Non-pigmented ciliary epithelial cell (primary cell): ENCODE measurements around the gene PPY.
"Not testable (repeated sequence)": the region's sequence is repeated elsewhere in the genome, so short reads cannot be mapped to it uniquely, and the experiment has no call there.

Experiments
- DNase-seq: peaks from one replicate; pipeline ENCODE4 v3.0.0-alpha.2; 2010; ENCODE audit warnings: low read depth

Gene PPY

DNA sequence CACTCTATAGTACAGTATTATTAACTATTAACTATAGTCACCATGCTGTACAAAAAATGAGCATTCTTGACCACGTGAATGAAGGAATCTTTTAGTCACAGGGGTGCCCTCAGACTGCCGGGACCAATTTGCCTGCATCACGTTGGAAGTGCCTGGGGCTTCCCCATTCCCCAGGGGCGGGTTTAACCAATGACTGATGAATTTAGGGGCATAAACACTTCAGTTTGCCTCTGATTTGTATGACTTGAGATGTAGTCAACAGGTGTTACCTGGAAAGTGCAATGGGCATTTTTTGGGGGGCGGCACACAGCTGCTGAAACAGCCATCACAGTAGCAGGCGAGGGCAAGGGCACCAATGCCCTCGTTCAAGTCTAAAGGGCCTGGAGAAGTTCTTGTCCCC, 20.2 kb upstream of the PPY start:
- DNase-seq, result no peak

DNA sequence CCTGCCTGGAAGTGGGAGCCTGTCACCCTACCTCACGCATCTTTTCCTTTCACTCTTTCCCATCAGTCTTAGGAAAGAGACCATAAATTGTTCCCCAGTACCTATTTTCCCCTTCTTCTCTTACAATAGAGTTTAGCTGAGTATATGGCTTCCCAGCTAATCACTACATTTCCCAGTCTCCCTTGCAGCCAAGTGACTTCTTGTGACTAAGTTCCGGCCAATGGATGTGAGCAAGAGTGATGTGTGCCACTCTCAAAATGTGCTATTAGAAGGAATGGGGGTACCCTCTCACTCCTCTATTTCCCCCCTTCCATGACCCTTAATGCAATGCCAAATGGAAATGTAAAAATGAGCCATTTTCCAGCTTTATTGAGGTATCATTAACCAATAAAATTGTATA, 19.7 kb upstream of the PPY start:
- DNase-seq, result no peak

DNA sequence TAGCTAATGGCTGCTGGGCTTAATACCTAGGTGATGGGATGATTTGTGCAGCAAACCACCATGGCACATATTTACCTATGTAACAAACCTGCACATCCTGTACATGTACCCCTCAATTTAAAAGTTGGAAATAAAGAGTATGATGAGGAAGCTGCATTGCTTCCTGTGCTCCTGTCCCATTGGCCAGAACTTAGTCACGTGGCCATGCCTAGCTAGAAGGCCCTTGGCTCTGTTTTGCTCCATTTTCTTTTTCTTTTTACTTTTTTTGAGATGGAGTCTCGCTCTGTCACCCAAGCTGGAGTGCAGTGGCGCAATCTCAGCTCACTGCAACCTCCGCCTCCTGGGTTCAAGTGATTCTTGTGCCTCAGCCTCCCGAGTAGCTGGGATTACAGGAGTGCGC, 19.0 kb upstream of the PPY start:
- not testable (repeated sequence) for DNase-seq

DNA sequence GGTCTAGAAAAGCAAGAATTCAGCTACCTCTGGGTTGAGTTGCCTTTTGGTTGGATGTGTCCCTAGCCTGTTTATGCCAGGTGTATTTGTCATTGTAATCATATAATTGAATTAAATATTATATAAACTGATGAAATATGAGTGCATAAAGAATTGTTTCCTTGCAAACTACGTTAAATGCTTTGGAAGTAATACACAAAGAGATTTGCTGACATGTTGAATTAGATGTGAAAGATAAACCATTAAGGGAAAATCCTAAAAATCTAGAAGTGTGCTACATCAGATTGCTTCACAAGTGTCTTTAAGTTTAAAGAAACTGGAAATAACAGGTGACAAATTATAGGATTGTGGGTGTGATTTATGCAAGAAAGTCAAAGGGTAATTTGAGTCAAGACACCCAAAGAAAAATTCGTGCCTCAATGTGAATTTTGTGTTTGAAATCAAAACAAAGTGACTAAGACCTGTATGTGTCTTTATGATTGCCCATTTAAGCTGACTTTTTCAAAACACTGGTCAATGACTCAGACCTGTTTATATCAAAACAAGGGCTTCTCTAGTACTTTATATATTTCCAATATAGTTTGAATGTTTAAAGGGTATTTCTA, 16.6 kb upstream of the PPY start:
- no peak for DNase-seq

DNA sequence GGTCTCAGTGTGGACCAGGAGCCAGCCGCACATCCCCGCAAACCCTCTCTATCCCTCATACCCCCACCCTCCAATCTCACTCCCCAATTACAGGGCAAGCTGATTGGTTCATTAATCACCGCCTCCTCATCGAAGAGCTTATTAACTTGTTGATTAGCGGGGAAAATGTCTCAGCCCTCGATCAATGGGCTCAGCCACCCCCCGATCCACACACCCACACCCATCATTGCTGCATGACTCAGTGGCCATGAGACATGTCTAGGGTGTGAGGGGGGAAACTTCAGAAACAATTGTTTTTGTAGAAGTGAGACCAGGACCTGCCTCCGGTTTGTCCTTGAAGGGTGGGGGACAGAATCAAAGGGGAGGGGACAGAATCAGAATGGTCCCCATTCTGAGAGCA, 13.9 kb upstream of the PPY start:
- no peak for DNase-seq

GRCh38 chr17:43953746-43954145, 11.5 kb upstream of the PPY start, which contains the start of gene PYY:
Gene PYY (minus strand): TSS chr17:43953940. CDS start chr17:43953483, 457 bp downstream.
- no peak for DNase-seq

DNA sequence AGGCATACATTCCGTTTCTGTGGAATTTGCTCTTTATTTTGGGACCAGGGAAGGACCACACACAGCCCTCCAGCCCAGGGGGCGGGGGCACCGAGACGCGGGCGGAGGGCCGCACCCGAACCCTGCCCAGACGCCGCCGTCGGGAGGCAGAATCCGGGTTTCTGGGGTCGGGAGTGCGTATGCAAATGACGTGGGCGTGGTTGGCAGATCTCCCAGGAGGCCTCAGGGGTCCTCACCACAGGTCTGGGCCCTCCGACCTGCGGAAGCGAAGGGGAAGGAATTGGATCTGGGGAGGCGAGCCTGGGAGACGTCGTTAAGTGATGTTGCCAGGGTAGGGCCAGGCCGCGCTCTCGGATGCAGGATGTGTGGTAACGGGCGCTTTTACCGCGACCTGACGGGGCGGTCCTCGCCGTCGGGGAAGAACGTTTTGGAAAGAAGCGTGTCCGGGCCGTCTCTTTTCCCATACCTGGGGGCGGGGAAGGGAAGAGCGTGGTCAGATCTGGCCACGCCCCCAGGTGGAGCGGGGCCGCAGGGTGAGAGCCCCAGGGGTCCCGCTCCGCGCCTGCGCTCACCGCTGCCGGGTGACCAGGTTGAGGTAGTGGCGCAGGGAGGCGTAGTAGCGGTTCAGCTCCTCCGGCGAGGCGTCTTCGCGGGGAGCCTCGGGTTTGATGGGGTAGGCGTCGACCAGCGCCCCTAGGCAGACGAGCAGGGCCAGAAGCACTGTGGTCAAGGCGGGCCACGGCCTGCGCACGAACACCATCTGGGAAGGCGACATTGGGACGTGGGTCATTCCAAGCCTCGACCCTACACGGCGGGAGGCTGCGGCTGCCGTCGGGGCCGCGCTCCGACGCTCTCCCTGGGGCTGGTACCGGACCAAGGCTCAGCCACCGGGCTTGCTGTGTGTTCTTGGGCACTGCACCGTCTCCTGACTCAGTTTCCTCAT, 10.7 kb upstream of the PPY start:
- DNase-seq, result no peak

GRCh38 chr17:43952351-43952723, 10.1 kb upstream of the PPY start:
- DNase-seq, result no peak

DNA sequence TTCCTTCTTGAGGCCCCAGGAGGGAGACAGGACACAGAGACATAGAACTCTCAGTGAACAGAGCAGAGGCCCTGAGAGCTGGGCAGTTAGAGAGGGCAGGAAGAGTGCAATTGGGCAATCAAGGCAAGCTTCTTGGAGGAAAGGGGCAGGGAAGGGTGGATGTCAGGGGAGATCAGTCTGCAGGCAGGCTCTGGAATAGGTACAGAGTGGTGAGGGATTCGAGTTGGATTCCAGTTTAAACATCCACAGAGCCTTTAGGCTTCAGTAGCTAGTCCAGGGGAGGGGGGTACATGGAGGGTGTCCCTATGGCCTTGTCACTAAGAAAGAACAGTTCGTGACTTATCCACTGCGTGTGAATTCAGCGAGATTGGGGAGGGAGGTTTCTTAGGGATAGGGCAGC, 9.5 kb upstream of the PPY start:
- DNase-seq, result no peak

GRCh38 chr17:43950554-43950953, 8.3 kb upstream of the PPY start:
- DNase-seq, result no peak

- DNase-seq, result no peak
These were observed 7.5 kb upstream of the PPY start for GRCh38 chr17:43949781-43950180.

DNA sequence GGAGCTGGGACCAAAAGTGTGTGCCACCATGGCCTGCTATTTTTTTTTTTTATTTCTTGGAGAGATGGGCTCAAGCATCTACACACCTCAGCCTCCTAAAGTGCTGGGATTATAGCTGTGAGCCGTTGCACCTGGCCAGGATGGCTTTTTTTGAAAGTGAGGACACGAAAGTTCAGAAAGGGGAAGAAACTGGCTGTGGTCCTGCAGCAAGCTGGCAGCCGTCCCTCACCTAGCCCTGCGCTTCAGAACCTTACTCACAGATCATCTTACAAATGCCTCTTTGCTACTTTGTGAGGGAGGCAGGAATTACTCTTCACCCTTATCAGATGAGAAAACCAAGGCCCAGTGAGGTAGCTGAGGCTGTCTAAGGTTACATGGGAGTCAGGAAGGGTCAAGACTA, 4.5 kb upstream of the PPY start:
- DNase-seq, result no peak

- no peak for DNase-seq
These were observed 3.0 kb upstream of the PPY start for GRCh38 chr17:43945074-43945829.

DNA sequence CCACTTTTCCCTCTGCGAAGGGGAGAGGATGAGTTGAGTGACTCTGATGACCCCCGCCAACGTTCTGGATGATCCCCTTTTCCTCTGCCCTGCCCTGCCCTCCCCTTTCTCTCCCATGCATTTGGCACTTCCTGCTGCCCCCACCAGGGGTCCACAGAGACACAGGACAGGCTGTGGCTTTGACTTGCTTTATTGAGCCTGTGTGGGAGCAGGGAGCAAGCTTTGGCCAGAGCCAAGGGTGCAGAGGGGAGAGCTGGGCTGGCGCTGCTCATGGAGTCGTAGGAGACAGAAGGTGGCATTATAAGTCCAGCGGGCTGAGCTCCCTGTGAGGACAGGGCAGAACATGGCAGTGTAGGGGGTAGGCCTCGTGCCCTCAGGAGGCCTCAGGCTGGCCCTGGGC, 1.6 kb downstream of the PPY start:
- no peak for DNase-seq

GRCh38 chr17:43939886-43940285, 2.4 kb downstream of the PPY start:
- no peak for DNase-seq

GRCh38 chr17:43939452-43939851, 2.8 kb downstream of the PPY start:
- not testable (repeated sequence) for DNase-seq

DNA sequence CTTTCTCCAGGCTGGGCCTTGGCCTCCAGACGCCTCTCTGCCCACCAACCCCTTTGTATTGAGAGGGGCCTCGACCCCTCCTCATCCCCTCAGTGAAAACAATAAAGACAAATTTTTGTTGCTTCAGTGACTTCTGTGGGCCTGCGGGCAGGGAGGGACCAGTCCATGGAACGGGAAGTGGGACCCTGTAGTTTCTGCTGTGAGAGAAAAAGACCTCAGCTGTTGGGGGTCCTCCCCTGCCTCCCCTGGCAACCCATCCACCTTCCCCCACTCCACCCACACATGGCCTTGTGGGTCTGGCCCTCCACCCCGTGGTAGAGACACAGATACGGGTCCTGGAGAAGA, 3.5 kb downstream of the PPY start:
- no peak for DNase-seq

GRCh38 chr17:43936434-43936833, 5.8 kb downstream of the PPY start:
- DNase-seq, result no peak

GRCh38 chr17:43935926-43936261, 6.4 kb downstream of the PPY start:
- no peak for DNase-seq

GRCh38 chr17:43935204-43935925, 6.9 kb downstream of the PPY start:
- no peak for DNase-seq

DNA sequence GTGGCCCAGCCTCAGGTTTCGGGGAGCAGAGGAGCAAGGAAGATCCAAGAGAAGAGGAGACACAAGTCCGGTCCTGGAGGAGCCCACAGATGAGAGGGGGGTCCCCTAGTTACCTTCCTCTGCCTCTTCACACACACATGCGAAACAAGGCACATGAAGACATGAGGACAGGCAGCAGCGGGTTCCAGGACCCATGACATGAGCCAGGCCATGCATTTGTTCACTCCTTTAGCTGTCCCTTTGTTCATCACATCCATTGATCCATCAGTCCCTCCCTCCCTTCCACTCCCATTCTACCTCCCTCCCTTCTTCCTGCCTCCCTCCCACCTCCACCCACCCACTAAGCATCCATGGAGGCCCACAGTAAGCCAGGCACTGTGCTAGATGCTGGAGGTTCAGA, 9.4 kb downstream of the PPY start:
- no peak for DNase-seq

DNA sequence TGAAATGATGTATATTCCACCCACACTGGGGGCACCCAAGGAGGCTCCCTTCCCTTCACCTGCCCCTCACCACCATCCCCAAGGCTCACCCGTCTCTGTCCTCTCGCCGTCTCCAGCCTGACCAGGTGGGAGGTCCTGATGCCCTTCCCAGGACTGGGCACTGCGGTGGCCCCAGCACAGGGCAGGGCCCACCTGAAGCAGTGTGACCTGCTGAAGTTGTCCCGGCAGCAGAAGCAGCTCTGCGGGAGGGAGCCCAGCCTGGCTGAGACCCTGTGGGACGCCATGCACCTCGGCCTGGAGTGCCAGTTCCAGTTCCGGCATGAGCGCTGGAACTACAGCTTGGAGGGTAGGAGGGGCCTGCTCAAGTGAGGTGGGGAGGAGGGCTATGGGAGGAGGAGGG, 9.9 kb downstream of the PPY start:
- DNase-seq, result no peak
